Hepatic stellate cell (primary cell): Measurements from ENCODE around the gene NTMT1.

Source experiments
- DNase-seq: peaks from one replicate; pipeline ENCODE4 v3.0.0; 2011; ENCODE audit warnings: low spot score

NTMT1 gene

DNA sequence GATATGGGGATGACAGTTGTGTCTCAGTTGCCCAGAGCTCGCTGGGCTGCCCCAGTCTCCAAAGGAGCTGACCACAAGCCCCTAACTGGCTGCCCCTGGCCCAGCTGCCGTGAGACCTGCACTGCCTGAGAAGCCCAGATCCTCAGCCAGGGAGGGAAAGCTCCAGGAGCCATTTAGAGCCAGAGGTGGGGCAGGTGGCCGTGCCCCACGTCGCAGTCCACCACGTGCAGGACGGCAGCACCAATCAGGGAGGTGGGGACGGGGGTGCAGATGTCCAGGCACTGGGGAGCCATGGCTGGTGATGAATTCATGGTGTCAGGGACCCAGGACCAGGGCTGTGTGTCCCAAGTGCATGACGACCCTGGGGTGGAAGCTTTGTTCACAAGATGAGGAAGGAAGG, 52.9 kb downstream of the NTMT1 start:
- no peak for DNase-seq

DNA sequence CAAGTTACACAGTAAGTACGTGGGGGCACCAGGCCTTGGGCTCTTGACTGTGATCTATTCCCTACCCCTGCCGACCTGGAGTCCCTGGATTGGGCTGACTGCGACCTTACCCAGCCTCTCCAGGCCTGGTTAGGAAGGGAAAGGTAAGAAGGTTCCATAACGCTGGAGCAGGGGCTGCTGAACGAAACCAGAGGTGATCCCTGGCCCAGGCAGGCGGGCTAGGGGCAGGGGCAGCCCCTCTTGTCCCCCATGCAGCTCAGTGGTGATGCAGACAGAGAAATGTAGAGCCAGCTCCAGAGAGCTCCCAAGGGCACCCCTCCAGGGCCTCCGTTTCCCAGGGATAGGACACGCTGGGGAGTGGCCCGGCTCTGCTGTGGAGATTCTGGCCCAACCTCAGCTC, 53.6 kb downstream of the NTMT1 start:
- DNase-seq, result no peak

DNA sequence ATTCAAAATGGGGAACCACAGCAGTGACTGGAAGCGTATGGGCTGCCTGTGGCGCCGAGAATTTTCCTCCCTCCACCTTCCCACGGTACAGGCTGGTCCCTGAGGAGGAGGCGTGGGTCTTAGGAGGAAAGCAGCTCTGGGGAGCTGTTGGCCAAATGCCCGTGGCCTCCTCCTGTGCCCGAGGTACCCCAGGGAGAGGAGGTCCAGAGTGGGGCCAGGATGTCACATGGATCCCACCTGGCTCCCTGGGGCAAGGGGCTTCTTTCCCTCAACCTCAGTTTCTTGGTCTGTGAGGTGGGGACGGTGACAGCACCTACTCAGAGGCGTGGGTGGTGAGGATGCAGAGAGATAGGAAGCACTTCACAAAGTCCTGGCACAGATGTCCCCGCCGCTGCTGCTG, 56.0 kb downstream of the NTMT1 start:
- no peak for DNase-seq

DNA sequence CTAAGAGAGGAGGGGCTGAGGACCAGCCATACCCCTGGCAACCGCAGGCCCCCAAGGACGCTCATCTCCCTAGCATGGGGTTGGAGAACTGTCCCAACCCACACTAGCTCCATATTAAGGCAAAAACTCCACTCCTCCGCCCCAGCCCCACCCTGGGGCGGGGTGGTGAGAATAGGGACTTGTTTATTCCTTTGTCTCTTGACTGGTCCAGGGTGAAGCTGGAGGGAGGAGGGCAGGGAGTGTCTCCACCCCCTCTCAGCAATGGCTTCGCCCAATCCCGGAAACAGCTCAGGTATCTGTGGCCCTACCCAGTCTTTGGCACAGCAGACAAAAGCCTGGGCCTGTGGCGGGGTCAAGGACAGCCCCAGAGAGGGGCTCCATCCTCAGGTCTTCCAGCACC, 56.4 kb downstream of the NTMT1 start:
- DNase-seq, result no peak

DNA sequence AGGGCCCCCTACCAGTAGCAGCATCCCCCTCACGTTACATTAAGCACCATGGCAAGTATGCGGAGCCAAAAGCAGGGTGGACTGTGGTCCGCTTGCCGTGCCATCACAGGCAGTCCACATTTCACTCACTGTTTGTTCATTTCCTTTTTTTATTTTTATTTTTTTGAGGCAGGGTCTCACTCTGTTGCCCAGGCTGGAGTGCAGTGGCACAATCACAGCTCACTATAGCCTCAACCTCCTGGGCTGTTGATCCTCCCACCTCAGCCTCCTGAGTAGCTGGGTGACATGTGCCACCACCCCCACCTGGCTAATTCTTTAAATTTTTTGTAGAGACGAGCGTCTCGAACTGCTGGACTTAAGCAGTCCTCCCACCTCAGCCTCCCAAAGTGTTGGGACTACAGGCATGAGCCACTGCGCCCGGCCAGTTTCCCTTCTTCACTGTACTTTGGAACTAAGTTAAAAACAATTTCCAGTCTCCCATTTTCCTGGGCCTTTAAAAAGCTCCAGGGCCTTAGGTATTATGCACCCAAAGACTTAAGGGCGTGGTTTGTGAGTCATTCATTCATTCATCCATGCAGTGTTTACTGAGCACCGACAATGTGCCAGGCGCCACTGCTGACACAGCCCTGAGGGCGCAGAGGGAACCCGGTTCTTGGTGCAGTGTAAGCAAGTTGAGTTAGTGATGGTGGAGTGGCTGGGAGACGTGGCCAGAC, 59.4 kb downstream of the NTMT1 start:
- no peak for DNase-seq
